Stimulated activated CD8-positive, alpha-beta memory T cell treated with anti-CD3 and anti-CD28 coated beads, Interleukin-12 subunit alpha, Interleukin-12 subunit beta, amount 100 ng/mL, for 24 hours (primary cell): ENCODE results near the gene LCN9.
"Not testable (repeated sequence)": the region's sequence is repeated elsewhere in the genome, so short reads cannot be mapped to it uniquely, and the experiment has no call there.

Experiments used
- DNase-seq: peaks from one replicate; pipeline ENCODE4 v3.0.0-alpha.2; 2020; ENCODE audit errors: extremely low read depth

The LCN9 gene

GRCh38 chr9:135647884-135648283 is 15.2 kb upstream of the LCN9 start:
- DNase-seq, result no peak

- no peak for DNase-seq
Measured at GRCh38 chr9:135648494-135649410, 14.4 kb upstream of the LCN9 start.

GRCh38 chr9:135649508-135649907 is 13.6 kb upstream of the LCN9 start:
- no peak for DNase-seq

- no peak for DNase-seq
Measured at GRCh38 chr9:135650408-135650807, 12.7 kb upstream of the LCN9 start.

- no peak for DNase-seq
Measured at GRCh38 chr9:135655317-135655716, 7.8 kb upstream of the LCN9 start.

GRCh38 chr9:135657416-135657815 is 5.7 kb upstream of the LCN9 start:
- DNase-seq, result no peak

GRCh38 chr9:135659252-135659651 is 3.9 kb upstream of the LCN9 start:
- DNase-seq, result no peak

GRCh38 chr9:135660407-135660806 is 2.7 kb upstream of the LCN9 start:
- DNase-seq, result no peak

GRCh38 chr9:135661816-135662560 is 1.1 kb upstream of the LCN9 start:
- no peak for DNase-seq

GRCh38 chr9:135663451-135663770 is 302 bp downstream of the LCN9 start:
- no peak for DNase-seq

- no peak for DNase-seq
Measured at GRCh38 chr9:135663857-135664256, 748 bp downstream of the LCN9 start.

GRCh38 chr9:135664266-135664665 is 1.2 kb downstream of the LCN9 start:
- no peak for DNase-seq

- DNase-seq, result no peak
Measured at GRCh38 chr9:135664801-135665794, 2.0 kb downstream of the LCN9 start.

- DNase-seq, result no peak
Measured at GRCh38 chr9:135665795-135666189, 2.7 kb downstream of the LCN9 start.

GRCh38 chr9:135666534-135667462 is 3.7 kb downstream of the LCN9 start:
- DNase-seq, result no peak

GRCh38 chr9:135667463-135668001 is 4.4 kb downstream of the LCN9 start:
- DNase-seq, result no peak

- DNase-seq, result not testable (repeated sequence)
Measured at GRCh38 chr9:135669018-135669417, 5.9 kb downstream of the LCN9 start.

GRCh38 chr9:135669616-135670285 is 6.6 kb downstream of the LCN9 start:
- DNase-seq, result no peak

GRCh38 chr9:135670721-135671590 is 7.8 kb downstream of the LCN9 start:
- no peak for DNase-seq
